SK-N-SH (cell line): ENCODE data around the gene IPO9. TPM values are rescaled to one million over a fixed set of nuclear protein-coding genes. Genes with fewer than 3 reads are reported as not detected.

Source experiments
- CTCF ChIA-PET: fragments of 300-600, 350-600 bp; formaldehyde crosslinking; extraction: SDS; loops from one replicate; lab custom pipeline; 2021; lab: Yijun Ruan, JAX
- POLR2A ChIA-PET: fragments of 350-600 bp; sonication (Branson Sonifier 250); formaldehyde crosslinking; extraction: SDS; loops from one replicate; lab custom pipeline; 2020; ENCODE audit warnings: antibody characterized with exemption, inconsistent platforms; lab: Yijun Ruan, JAX
- DNase-seq: peaks from one replicate; pipeline ENCODE4 v3.0.0; 2012
- H2AFZ ChIP-seq: fragments of 200-600 bp; sonication (generic); 2 replicates; pipeline ENCODE4 v1.8.1; 2016; ENCODE audit warnings: antibody characterized with exemption, mild to moderate bottlenecking, low read depth
- H3F3A ChIP-seq: fragments of 200-600 bp; sonication (generic); replicated peaks from 2 replicates; pipeline ENCODE3; 2016; ENCODE audit warnings: antibody characterized with exemption, mild to moderate bottlenecking; ENCODE audit not compliant: insufficient read depth
- H3K27ac ChIP-seq, 2 experiments: fragments of 200-500 bp in 1 of 2; fragments of 200-600 bp in 1 of 2; sonication (Bioruptor generic) in 1 of 2; sonication (generic), shearing (Covaris generic) in 1 of 2; 2 replicates each; pipeline versions ENCODE4 v1.5.1 to v1.6.1; 2014 to 2016; ENCODE audit warnings: low read depth in 2 of 2, inconsistent platforms in 1 of 2, low read length in 1 of 2, mild to moderate bottlenecking in 1 of 2, mixed read lengths in 1 of 2
- H3K27me3 ChIP-seq: fragments of 200-600 bp; sonication (generic), shearing (Covaris generic); 2 replicates; pipeline ENCODE4 v1.6.1; 2016; ENCODE audit warnings: mixed run types; ENCODE audit not compliant: insufficient read depth
- H3K36me3 ChIP-seq, 2 experiments: fragments of 200-500 bp in 1 of 2; fragments of 200-600 bp in 1 of 2; sonication (Bioruptor generic) in 1 of 2; sonication (generic) in 1 of 2; replicated peaks in 1 of 2; 2 replicates each; pipeline versions ENCODE3 to v1.5.1; 2014 to 2016; ENCODE audit warnings: low read length in 1 of 2, mild to moderate bottlenecking in 1 of 2; ENCODE audit not compliant: insufficient read depth in 2 of 2, control insufficient read depth in 1 of 2
- H3K4me1 ChIP-seq, 2 experiments: fragments of 200-500 bp in 1 of 2; fragments of 200-600 bp in 1 of 2; sonication (Bioruptor generic) in 1 of 2; sonication (generic), shearing (Covaris generic) in 1 of 2; 2 replicates each; pipeline versions ENCODE4 v1.5.1 to v1.6.1; 2014 to 2016; ENCODE audit warnings: low read depth in 1 of 2, low read length in 1 of 2, mixed run types in 1 of 2; ENCODE audit not compliant: insufficient read depth in 2 of 2, control insufficient read depth in 1 of 2
- H3K4me2 ChIP-seq: fragments of 200-600 bp; sonication (generic), shearing (Covaris generic); 2 replicates; pipeline ENCODE4 v1.6.1; 2017; ENCODE audit warnings: mixed run types
- H3K4me3 ChIP-seq, 2 experiments: fragments of 200-500 bp in 1 of 2; fragments of 200-600 bp in 1 of 2; sonication (Bioruptor generic) in 1 of 2; sonication (generic), shearing (Covaris generic) in 1 of 2; 2 replicates each; pipeline versions ENCODE4 v1.5.1 to v1.8.1; 2014 to 2016; ENCODE audit warnings: low read depth in 2 of 2, inconsistent platforms in 1 of 2, low read length in 1 of 2, mild to moderate bottlenecking in 1 of 2, mixed read lengths in 1 of 2, moderate library complexity in 1 of 2
- H3K79me2 ChIP-seq: fragments of 200-600 bp; sonication (generic); 2 replicates; pipeline ENCODE4 v1.8.1; 2017; ENCODE audit warnings: mild to moderate bottlenecking; ENCODE audit not compliant: insufficient read depth
- H3K9ac ChIP-seq: fragments of 200-600 bp; sonication (generic); 2 replicates; pipeline ENCODE4 v1.6.1; 2017; ENCODE audit warnings: mixed run types
- H3K9me2 ChIP-seq: fragments of 200-600 bp; sonication (generic); 2 replicates; pipeline ENCODE4 v1.6.1; 2017; ENCODE audit warnings: mixed run types
- H3K9me3 ChIP-seq: fragments of 200-600 bp; sonication (generic); 2 replicates; pipeline ENCODE4 v1.6.1; 2017; ENCODE audit warnings: mixed run types, mild to moderate bottlenecking, moderate library complexity
- H4K20me1 ChIP-seq: fragments of 200-600 bp; sonication (generic); 2 replicates; pipeline ENCODE4 v1.6.1; 2017; ENCODE audit warnings: mild to moderate bottlenecking, mixed run types; ENCODE audit not compliant: insufficient read depth
- CHD2 ChIP-seq: fragments of 150-350 bp; IDR thresholded peaks from 2 replicates; pipeline ENCODE4 v1.6.1; 2018; ENCODE audit warnings: low read length; ENCODE audit not compliant: partially characterized antibody
- EP300 ChIP-seq, 2 experiments: IDR thresholded peaks; 2 replicates each; pipeline versions ENCODE4 v1.4.0 to v1.6.1; 2012; ENCODE audit warnings: borderline replicate concordance in 1 of 2, low read depth in 1 of 2, low read length in 1 of 2
- EZH2phosphoT487 ChIP-seq: fragments of 200-600 bp; sonication (generic); IDR thresholded peaks from 2 replicates; pipeline ENCODE4 v1.6.1; 2017; ENCODE audit warnings: low read depth, mixed run types, mild to moderate bottlenecking, antibody characterized with exemption, moderate library complexity, borderline replicate concordance
- FOSL2 ChIP-seq: IDR thresholded peaks from 2 replicates; pipeline ENCODE4 v1.4.0; 2012; ENCODE audit warnings: low read depth, mild to moderate bottlenecking, moderate library complexity, borderline replicate concordance
- FOXM1 ChIP-seq: IDR thresholded peaks from 2 replicates; pipeline ENCODE4 v1.4.0; 2012; ENCODE audit warnings: low read depth, mild to moderate bottlenecking
- GATA2 ChIP-seq: sonication (generic); formaldehyde crosslinking; IDR thresholded peaks from 2 replicates; pipeline ENCODE4 v1.5.0; 2020; ENCODE audit warnings: mild to moderate bottlenecking, missing genetic modification reagents
- MAX ChIP-seq: IDR thresholded peaks from 2 replicates; pipeline ENCODE4 v1.4.0; 2012; ENCODE audit warnings: low read depth
- PBX3 ChIP-seq: IDR thresholded peaks from 2 replicates; pipeline ENCODE4; 2012
- RAD21 ChIP-seq: IDR thresholded peaks from 2 replicates; pipeline ENCODE4 v1.6.1; 2012; ENCODE audit warnings: mild to moderate bottlenecking, low read length
- RCOR1 ChIP-seq: fragments of 150-350 bp; IDR thresholded peaks from 2 replicates; pipeline ENCODE4 v1.6.1; 2017; ENCODE audit warnings: antibody characterized with exemption, low read length
- RXRA ChIP-seq: IDR thresholded peaks from 2 replicates; pipeline ENCODE4 v1.4.0; 2012; ENCODE audit warnings: low read depth, mild to moderate bottlenecking, borderline replicate concordance
- SIN3A ChIP-seq: IDR thresholded peaks from 2 replicates; pipeline ENCODE4 v1.6.1; 2012; ENCODE audit warnings: low read depth, mild to moderate bottlenecking, low read length, moderate library complexity, borderline replicate concordance
- TEAD4 ChIP-seq: IDR thresholded peaks from 2 replicates; pipeline ENCODE4 v1.4.0; 2012; ENCODE audit warnings: mild to moderate bottlenecking, borderline replicate concordance; ENCODE audit not compliant: insufficient read depth
- USF1 ChIP-seq: IDR thresholded peaks from 2 replicates; pipeline ENCODE4 v1.4.0; 2012; ENCODE audit warnings: low read depth, borderline replicate concordance
- WGBS: methylation state at CpG from one replicate; pipeline ENCODE4 v1.1.6; 2017; ENCODE audit warnings: low lambda C conversion rate; 5-methylcytosine and 5-hydroxymethylcytosine counted together
- polyA plus RNA-seq, 3 experiments: library from polyadenylated mRNA; depleted of rRNA; stranded (reverse); fragments of >200 nt; gene quantifications; 2 replicates each; pipeline ENCODE4 v1.2.3, GENCODE V29; 2012

IPO9 gene
- polyA plus RNA-seq, 1 of the 3 experiments (the other 2 are of a cell fraction) = 24.5 TPM

- no peak for TF ChIP-seq SIN3A
- no peak for TF ChIP-seq CHD2
- no peak for TF ChIP-seq EP300 (IDR thresholded peaks at IDR 0.05; ENCODE audit: borderline replicate concordance in 1 of 2, low read depth in 1 of 2, low read length in 1 of 2)
- no peak for TF ChIP-seq EZH2phosphoT487
- no peak for TF ChIP-seq USF1
- TF ChIP-seq FOXM1 = no peak
- no peak for TF ChIP-seq RXRA
- TF ChIP-seq GATA2 = no peak
- no peak for TF ChIP-seq RAD21
- TF ChIP-seq FOSL2 = peak; percentile 57; the same call in 1 of the 2 replicates
These were observed 88.5 kb downstream of the IPO9 start (continued) for GRCh38 chr1:201917362-201918033.

- H3K9ac ChIP-seq = no peak overlapping the region
- no peaks in the 10 kb centered on the region for H3K9me2 ChIP-seq
- H4K20me1 ChIP-seq = no peaks in the 10 kb centered on the region
- no peaks in the 10 kb centered on the region for H3K36me3 ChIP-seq
- H3K4me3 ChIP-seq = no peak overlapping the region
- peaks cover 16 to 18% of the 10 kb centered on the region in 2 experiments for H3K4me1 ChIP-seq
- H3K79me2 ChIP-seq = no peaks in the 10 kb centered on the region
- no peak overlapping the region for H2AFZ ChIP-seq
- no peaks in the 10 kb centered on the region for H3K9me3 ChIP-seq
- DNase-seq = no peak
- H3K4me2 ChIP-seq = no peak overlapping the region
- H3F3A ChIP-seq = peaks cover 13% of the 10 kb centered on the region
- TF ChIP-seq PBX3 (no peak), EZH2phosphoT487 (no peak), RAD21 (no peak), MAX (no peak), RCOR1 (no peak), TEAD4 (no peak)
- no peaks in the 10 kb centered on the region for H3K27me3 ChIP-seq
- POLR2A ChIA-PET = no interaction called here
- CTCF ChIA-PET = interaction anchor here (3.6 to 4.2 kb wide), 2 partner anchors 22 to 54 kb away, joined by 12 to 28 read pairs; no protein-coding TSS in a partner anchor
- peak overlapping the region in 1 of 2 experiments; percentile 81; a peak in 1 of 4 replicates for H3K27ac ChIP-seq
- WGBS = 87% methylated on average over 5 of the region's 5 CpGs
These were observed 89.4 kb downstream of the IPO9 start for GRCh38 chr1:201918343-201918742.
